Measurements from ENCODE around the gene SELENOH.

DNA sequence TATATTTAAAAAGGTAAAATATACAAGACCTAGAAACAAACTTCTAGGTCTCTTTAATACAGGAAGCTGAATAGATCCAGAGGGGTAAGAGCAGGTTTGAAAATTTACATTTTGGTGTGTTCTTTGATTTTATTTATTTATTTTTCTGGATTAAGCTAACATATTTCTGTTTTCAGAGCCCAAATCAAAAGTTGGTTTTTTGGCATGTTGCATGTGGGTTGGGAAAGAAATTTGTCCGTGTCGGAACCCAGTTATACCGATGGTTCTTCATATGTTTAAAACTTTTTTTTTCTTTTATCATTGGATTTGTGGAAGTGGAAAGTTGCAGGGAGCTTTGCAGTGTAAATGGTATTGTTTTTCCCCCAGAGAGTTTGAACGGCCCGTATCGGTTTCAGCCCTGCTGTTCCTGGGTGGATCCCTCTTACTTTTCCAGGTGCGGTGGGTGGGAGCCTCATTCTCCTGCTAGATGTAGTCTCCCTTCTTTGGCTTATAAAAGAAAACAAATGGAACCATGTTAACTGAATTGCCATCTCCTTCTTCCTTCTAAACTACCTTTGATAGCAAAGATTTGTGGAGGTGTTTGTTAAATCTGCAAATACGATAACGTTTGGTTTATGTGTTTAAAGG, 21.1 kb downstream of the SELENOH start:
- TF ChIP-seq, protein P1, sequence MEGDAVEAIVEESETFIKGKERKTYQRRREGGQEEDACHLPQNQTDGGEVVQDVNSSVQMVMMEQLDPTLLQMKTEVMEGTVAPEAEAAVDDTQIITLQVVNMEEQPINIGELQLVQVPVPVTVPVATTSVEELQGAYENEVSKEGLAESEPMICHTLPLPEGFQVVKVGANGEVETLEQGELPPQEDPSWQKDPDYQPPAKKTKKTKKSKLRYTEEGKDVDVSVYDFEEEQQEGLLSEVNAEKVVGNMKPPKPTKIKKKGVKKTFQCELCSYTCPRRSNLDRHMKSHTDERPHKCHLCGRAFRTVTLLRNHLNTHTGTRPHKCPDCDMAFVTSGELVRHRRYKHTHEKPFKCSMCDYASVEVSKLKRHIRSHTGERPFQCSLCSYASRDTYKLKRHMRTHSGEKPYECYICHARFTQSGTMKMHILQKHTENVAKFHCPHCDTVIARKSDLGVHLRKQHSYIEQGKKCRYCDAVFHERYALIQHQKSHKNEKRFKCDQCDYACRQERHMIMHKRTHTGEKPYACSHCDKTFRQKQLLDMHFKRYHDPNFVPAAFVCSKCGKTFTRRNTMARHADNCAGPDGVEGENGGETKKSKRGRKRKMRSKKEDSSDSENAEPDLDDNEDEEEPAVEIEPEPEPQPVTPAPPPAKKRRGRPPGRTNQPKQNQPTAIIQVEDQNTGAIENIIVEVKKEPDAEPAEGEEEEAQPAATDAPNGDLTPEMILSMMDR (IDR thresholded peaks at IDR 0.05; ENCODE audit: insufficient read depth, low read depth, low read length), result no peak
- no peak for TF ChIP-seq EZH2 (IDR thresholded peaks at IDR 0.05; ENCODE audit: insufficient read depth, low read length)
